Lower lobe of right lung (tissue), 2 donors: ENCODE results near the gene CHD5. TPM values are rescaled to one million over a fixed set of nuclear protein-coding genes. Genes with fewer than 3 reads are reported as not detected.
A peak's percentile ranks its signal among the peaks of the same experiment; 100 is the strongest.

ENCODE experiments used
- ATAC-seq, 2 donors: fragments of 200-7000 bp; cut with Tn5 transposase; one replicate each; pipeline ENCODE4 v1.9.1; 2020 to 2022; ENCODE audit warnings: mild to moderate bottlenecking in 2 of 2, moderate library complexity in 2 of 2
- DNase-seq: peaks from one replicate; pipeline ENCODE4 v3.0.0-alpha.2; 2020
- H3K27ac ChIP-seq: fragments of 200-600 bp; one replicate; pipeline ENCODE4 v1.8.0; 2022
- H3K27me3 ChIP-seq: fragments of 200-600 bp; one replicate; pipeline ENCODE4 v1.8.0; 2022; ENCODE audit warnings: low read depth
- H3K36me3 ChIP-seq: fragments of 200-600 bp; one replicate; pipeline ENCODE4 v1.8.0; 2022; ENCODE audit warnings: mild to moderate bottlenecking
- H3K4me1 ChIP-seq: fragments of 200-600 bp; one replicate; pipeline ENCODE4 v1.8.0; 2022
- H3K4me3 ChIP-seq: fragments of 200-600 bp; one replicate; pipeline ENCODE4 v1.8.0; 2022; ENCODE audit warnings: mild to moderate bottlenecking
- H3K9me3 ChIP-seq: fragments of 200-600 bp; one replicate; pipeline ENCODE4 v1.8.0; 2022
- CTCF ChIP-seq: fragments of 200-600 bp; IDR thresholded peaks from one replicate; pipeline ENCODE4 v1.8.0; 2022; ENCODE audit warnings: antibody characterized with exemption, mild to moderate bottlenecking
- intact Hi-C: fragments of 100-400 bp; cut with DNase I; formaldehyde crosslinking; loops from one replicate; pipeline ENCODE4 v1.11.0; 2022
- total RNA-seq: library from RNA; stranded (reverse); fragmentation: NEBNext Ultra II Directional; extraction: Animal tissue kit (Norgen Biotek cat#: 25700); gene quantifications from one replicate; pipeline ENCODE4 v1.2.1, GENCODE V29; 2021
- donor health status: DM: no; HTN: yes; CAD: no; lungs with severe emphysema.

The CHD5 gene
- total RNA-seq, 1 donor from 2014 or later: 0.56 TPM

GRCh38 chr1:6130596-6130995 is 49.5 kb downstream of the CHD5 start:
- no peaks in the 10 kb centered on the region for H3K9me3 ChIP-seq
- no peak for TF ChIP-seq CTCF
- H3K4me1 ChIP-seq: peaks cover 8% of the 10 kb centered on the region
- H3K36me3 ChIP-seq: no peaks in the 10 kb centered on the region
- DNase-seq (peak; percentile 29), ATAC-seq (no peak)
- peaks cover 21% of the 10 kb centered on the region for H3K27me3 ChIP-seq
- no peak overlapping the region for H3K27ac ChIP-seq
- no peak overlapping the region for H3K4me3 ChIP-seq
- intact Hi-C loops: no loop called here

DNA sequence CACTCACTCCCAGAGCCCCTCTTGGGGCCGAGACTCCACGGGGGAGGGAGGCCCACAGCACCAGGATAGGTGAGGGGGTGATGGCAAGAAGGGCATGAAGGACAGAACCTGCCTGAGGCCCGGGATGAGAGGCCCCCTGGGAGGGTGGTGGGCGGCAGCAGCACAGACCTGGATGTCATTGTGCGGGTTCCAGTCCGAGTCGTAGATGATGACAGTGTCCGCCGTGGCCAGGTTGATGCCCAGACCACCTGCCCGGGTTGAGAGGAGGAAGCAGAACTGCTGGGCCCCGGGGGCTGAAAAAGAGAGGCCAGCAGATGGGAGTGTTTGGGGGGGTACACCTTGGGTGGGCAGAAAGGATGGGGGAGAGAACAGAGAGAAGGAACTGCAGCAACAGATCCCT is 50.1 kb downstream of the CHD5 start:
- intact Hi-C loops: no loop called here
- Histone ChIP-seq H3K4me1 (peaks cover 8% of the 10 kb centered on the region), H3K4me3 (no peak overlapping the region), H3K27ac (no peak overlapping the region), H3K9me3 (no peaks in the 10 kb centered on the region), H3K27me3 (peaks cover 16% of the 10 kb centered on the region), H3K36me3 (no peaks in the 10 kb centered on the region)
- ATAC-seq (no peak), DNase-seq (peak; percentile 29)
- no peak for TF ChIP-seq CTCF

- DNase-seq (peak; percentile 32), ATAC-seq (no peak)
- H3K4me1 ChIP-seq: peaks cover 8% of the 10 kb centered on the region
- no peak overlapping the region for H3K4me3 ChIP-seq
- no peak overlapping the region for H3K27ac ChIP-seq
- no peaks in the 10 kb centered on the region for H3K36me3 ChIP-seq
- no peaks in the 10 kb centered on the region for H3K9me3 ChIP-seq
- intact Hi-C loops: no loop called here
- peaks cover 9% of the 10 kb centered on the region for H3K27me3 ChIP-seq
- TF ChIP-seq CTCF: no peak
Observed at GRCh38 chr1:6129313-6129712, 50.8 kb downstream of the CHD5 start.

GRCh38 chr1:6128276-6129081 is 51.6 kb downstream of the CHD5 start:
- Histone ChIP-seq H3K4me3 (no peak overlapping the region), H3K27ac (no peak overlapping the region), H3K27me3 (peaks cover 9% of the 10 kb centered on the region), H3K4me1 (peaks cover 8% of the 10 kb centered on the region), H3K36me3 (no peaks in the 10 kb centered on the region), H3K9me3 (no peaks in the 10 kb centered on the region)
- TF ChIP-seq CTCF: no peak
- intact Hi-C loops: no loop called here
- ATAC-seq (no peak), DNase-seq (peak; percentile 44)

- Histone ChIP-seq H3K4me1 (peaks cover 8% of the 10 kb centered on the region), H3K9me3 (no peaks in the 10 kb centered on the region), H3K36me3 (no peaks in the 10 kb centered on the region), H3K27ac (no peak overlapping the region), H3K27me3 (peaks cover 9% of the 10 kb centered on the region), H3K4me3 (peak overlapping the region; percentile 19)
- ATAC-seq: peak; percentile 94
- TF ChIP-seq CTCF: no peak
- intact Hi-C loops: no loop called here
- DNase-seq: peak; percentile 89
Observed at GRCh38 chr1:6127587-6128163, 52.4 kb downstream of the CHD5 start.
